ENCODE measurements around the gene ZNF766. TPM values are rescaled to one million over a fixed set of nuclear protein-coding genes. Genes with fewer than 3 reads are reported as not detected.
"Not testable (repeated sequence)": the region's sequence is repeated elsewhere in the genome, so short reads cannot be mapped to it uniquely, and the experiment has no call there.

The ZNF766 gene
- total and polyA plus RNA-seq, 9 of the 15 experiments (the other 6 are each of a cell fraction or from before 2014, with no cell fraction given): 6.7 to 23.0 (median 11.2) TPM

- TF ChIP-seq, protein P1, sequence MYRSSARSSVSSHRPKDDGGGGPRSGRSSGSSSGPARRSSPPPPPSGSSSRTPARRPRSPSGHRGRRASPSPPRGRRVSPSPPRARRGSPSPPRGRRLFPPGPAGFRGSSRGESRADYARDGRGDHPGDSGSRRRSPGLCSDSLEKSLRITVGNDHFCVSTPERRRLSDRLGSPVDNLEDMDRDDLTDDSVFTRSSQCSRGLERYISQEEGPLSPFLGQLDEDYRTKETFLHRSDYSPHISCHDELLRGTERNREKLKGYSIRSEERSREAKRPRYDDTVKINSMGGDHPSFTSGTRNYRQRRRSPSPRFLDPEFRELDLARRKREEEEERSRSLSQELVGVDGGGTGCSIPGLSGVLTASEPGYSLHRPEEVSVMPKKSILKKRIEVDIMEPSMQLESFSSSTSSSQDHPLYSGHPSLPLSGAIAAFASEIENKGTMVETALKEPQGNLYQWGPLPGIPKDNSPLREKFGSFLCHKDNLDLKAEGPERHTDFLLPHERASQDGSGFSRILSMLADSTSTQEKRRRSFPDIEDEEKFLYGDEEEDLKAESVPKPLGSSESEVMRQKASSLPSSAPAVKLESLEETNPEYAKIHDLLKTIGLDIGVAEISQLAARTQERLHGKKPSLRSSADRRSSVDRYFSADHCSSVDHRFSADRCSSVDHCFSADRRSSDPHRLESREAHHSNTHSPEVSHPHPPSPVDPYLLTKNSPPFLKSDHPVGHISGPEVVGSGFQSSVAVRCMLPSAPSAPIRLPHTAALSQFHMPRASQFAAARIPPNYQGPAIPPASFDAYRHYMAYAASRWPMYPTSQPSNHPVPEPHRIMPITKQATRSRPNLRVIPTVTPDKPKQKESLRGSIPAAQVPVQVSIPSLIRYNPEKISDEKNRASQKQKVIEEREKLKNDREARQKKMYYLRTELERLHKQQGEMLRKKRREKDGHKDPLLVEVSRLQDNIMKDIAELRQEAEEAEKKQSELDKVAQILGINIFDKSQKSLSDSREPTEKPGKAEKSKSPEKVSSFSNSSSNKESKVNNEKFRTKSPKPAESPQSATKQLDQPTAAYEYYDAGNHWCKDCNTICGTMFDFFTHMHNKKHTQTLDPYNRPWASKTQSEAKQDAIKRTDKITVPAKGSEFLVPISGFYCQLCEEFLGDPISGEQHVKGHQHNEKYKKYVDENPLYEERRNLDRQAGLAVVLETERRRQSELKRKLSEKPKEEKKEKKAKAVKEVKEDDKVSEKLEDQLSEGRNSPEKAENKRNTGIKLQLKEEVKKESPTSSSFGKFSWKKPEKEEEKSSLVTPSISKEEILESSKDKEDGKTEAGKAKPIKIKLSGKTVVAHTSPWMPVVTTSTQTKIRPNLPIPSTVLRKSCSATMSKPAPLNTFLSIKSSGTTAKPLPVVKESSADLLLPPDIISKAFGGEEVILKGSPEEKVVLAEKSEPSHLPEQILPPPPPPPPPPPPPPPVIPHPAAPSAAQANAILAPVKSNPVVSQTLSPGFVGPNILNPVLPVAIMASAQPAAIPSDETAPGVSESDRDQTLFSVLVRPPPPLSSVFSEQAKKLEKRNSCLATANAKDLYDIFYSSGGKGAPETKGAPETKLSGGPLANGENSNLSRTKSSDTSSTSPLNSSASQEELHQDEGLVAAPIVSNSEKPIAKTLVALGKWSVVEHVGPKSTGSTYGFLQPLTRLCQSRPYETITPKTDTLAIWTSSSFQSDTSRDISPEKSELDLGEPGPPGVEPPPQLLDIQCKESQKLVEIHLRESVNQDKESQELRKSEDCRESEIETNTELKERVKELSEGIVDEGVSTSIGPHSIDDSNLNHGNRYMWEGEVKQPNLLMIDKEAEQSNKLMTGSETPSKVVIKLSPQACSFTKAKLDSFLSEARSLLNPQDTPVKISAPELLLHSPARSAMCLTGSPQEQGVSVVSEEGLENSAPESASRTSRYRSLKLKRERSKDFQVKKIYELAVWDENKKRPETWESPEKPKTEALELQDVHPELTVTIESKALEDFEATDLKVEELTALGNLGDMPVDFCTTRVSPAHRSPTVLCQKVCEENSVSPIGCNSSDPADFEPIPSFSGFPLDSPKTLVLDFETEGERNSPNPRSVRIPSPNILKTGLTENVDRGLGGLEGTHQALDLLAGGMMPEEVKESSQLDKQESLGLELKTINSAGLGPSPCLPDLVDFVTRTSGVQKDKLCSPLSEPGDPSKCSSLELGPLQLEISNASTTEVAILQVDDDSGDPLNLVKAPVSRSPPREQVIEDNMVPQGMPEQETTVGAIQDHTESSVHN (IDR thresholded peaks at IDR 0.05; ENCODE audit: borderline replicate concordance in 1 of 2, low read depth in 1 of 2): no peak
- TF ChIP-seq PCBP2 (IDR thresholded peaks at IDR 0.05; ENCODE audit: low read depth, low read length, poor library complexity, severe bottlenecking) (no peak), PHF8 (IDR thresholded peaks at IDR 0.05; ENCODE audit: borderline replicate concordance, low read length) (no peak)
Observed at GRCh38 chr19:52258426-52258825, 11.0 kb upstream of the ZNF766 start (continued).

DNA sequence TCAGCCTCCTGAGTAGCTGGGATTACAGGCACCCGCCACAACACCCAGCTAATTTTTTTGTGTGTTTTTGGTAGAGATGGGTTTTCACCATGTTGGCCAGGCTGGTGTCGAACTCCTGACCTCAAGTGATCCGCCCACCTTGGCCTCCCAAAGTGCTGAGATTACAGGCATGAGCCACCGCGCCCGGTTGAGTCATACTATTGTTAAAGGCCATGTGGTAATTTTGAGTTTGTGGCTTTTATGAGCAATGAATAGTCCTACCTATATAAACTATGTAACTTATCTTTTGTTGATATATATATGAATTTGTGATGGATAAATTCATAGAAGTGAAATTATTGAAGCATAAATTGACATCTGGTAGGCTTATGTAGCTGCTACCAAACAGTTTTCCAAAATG lies 3.8 kb upstream of the ZNF766 start:
- POLR2A ChIA-PET; ATAC-seq; H3K9ac ChIP-seq (ENCODE audit: insufficient read depth in 1 of 2, low read depth in 2 of 2, low read length in 2 of 2); H3K9me1 ChIP-seq (ENCODE audit: control insufficient read depth, insufficient read depth, low read length); intact Hi-C loops (cut with micrococcal nuclease); H3K27me3 ChIP-seq (ENCODE audit: control insufficient read depth in 2 of 2, insufficient read depth in 2 of 2, low read length in 2 of 2); H3K4me1 ChIP-seq (replicated peaks in 1 of 2; ENCODE audit: control insufficient read depth in 2 of 2, insufficient read depth in 2 of 2, low read length in 2 of 2); in situ Hi-C loops (cut with MboI); H3K9me3 ChIP-seq (replicated peaks; ENCODE audit: control insufficient read depth, insufficient read depth, low read depth, low read length); H3K4me2 ChIP-seq (ENCODE audit: insufficient read depth, low read length); FAIRE-seq; BruUV-seq (replicated peaks); DNase-seq (ENCODE audit: extremely low read depth in 1 of 4, low spot score in 3 of 4); H2AFZ ChIP-seq (ENCODE audit: low read depth, low read length); H3K4me3 ChIP-seq; H3K36me3 ChIP-seq (ENCODE audit: control insufficient read depth, insufficient read depth, low read length); H4K20me1 ChIP-seq (replicated peaks; ENCODE audit: control insufficient read depth, insufficient read depth, low read length); CTCF ChIA-PET (ENCODE audit: low intra/inter-chr PET ratio); H3K27ac ChIP-seq (ENCODE audit: extremely low read depth, low read depth, low read length): not testable (repeated sequence)
- peaks cover 12% of the 10 kb centered on the region for H3K79me2 ChIP-seq (ENCODE audit: control insufficient read depth, insufficient read depth, low read length)
- 4% methylated on average over 6 of the region's 6 CpGs for WGBS (ENCODE audit: insufficient coverage, low coverage, missing lambda C conversion rate)
